ENCODE data around the gene TRIM77. TPM values are rescaled to one million over a fixed set of nuclear protein-coding genes. Genes with fewer than 3 reads are reported as not detected.
"Not testable (repeated sequence)": the region's sequence is repeated elsewhere in the genome, so short reads cannot be mapped to it uniquely, and the experiment has no call there.

Gene TRIM77
- total and polyA plus RNA-seq, 4 donors: not detected

DNA sequence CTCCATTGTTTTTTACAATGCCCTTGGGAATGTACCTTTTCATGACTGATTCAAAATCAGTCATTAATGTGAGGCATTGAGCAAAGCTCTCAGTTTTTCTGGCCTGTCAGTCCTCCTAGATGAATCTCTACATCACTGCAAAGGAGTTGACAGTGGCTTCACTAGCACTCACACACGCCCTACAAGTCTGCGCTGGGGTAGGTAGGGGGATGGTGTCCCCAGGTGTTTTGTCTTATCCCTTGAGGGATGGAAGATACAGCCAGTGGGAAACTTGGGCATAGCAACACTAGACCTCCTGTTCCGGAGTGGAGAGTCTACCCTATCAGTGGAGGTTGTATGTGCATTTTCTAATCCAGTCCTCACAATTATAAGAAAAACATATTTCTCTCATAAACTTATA is 27.0 kb downstream of the TRIM77 start:
- no peak for DNase-seq (ENCODE audit: low spot score)
- Histone ChIP-seq H3K9me3 (ENCODE audit: control insufficient read depth in 4 of 4, low read length in 3 of 4) (no peaks in the 10 kb centered on the region), H3K4me1 (ENCODE audit: control insufficient read depth in 4 of 4, insufficient read depth in 4 of 4, low read length in 3 of 4) (no peaks in the 10 kb centered on the region), H3K4me3 (ENCODE audit: low read depth in 1 of 3, low read length in 3 of 3) (no peak overlapping the region), H3K36me3 (ENCODE audit: control insufficient read depth in 4 of 4, insufficient read depth in 3 of 4, low read depth in 1 of 4, low read length in 3 of 4) (no peaks in the 10 kb centered on the region), H3K27ac (ENCODE audit: low read depth in 1 of 2, low read length in 2 of 2) (no peak overlapping the region), H3K27me3 (ENCODE audit: control insufficient read depth in 4 of 4, insufficient read depth in 4 of 4, low read length in 3 of 4) (no peaks in the 10 kb centered on the region), H3K9ac (ENCODE audit: low read depth in 1 of 2, low read length in 2 of 2) (no peak overlapping the region)
- TF ChIP-seq FOXA2 (IDR thresholded peaks at IDR 0.05): no peak
- TF ChIP-seq EGR1 (IDR thresholded peaks at IDR 0.05; ENCODE audit: low read depth in 2 of 2): no peak
- no peak for TF ChIP-seq JUND (IDR thresholded peaks at IDR 0.05)
- no peak for TF ChIP-seq YY1 (IDR thresholded peaks at IDR 0.05)
- TF ChIP-seq HNF4G (IDR thresholded peaks at IDR 0.05): no peak
- WGBS: 94% methylated on average over 3 of the region's 3 CpGs

DNA sequence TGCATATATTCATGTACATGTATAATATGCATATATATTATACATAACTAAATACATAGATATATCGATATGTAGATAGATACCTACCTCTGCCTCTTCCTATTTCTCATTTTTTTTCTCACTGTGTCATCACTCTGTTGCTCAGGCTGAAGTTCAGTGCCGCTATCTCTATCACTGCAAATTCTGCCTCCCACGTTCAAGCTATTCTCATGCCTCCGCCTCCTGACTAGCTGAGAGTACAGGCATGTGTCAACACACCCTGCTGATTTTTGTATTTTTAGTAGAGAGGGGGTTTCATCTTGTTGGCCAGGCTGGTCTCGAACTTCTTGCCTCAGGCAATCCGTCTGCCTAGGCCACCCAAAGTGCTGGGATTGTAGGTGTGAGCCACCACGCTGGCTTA is 31.3 kb downstream of the TRIM77 start:
- 93% methylated on average over 7 of the region's 7 CpGs for WGBS
- H3K9ac ChIP-seq (ENCODE audit: low read depth in 1 of 2, low read length in 2 of 2); H3K27ac ChIP-seq (ENCODE audit: low read depth in 1 of 2, low read length in 2 of 2); H3K4me1 ChIP-seq (ENCODE audit: control insufficient read depth in 4 of 4, insufficient read depth in 4 of 4, low read length in 3 of 4); H3K9me3 ChIP-seq (ENCODE audit: control insufficient read depth in 4 of 4, low read length in 3 of 4); DNase-seq (ENCODE audit: low spot score); H3K27me3 ChIP-seq (ENCODE audit: control insufficient read depth in 4 of 4, insufficient read depth in 4 of 4, low read length in 3 of 4); H3K36me3 ChIP-seq (ENCODE audit: control insufficient read depth in 4 of 4, insufficient read depth in 3 of 4, low read depth in 1 of 4, low read length in 3 of 4); H3K4me3 ChIP-seq (ENCODE audit: low read depth in 1 of 3, low read length in 3 of 3): not testable (repeated sequence)

DNA sequence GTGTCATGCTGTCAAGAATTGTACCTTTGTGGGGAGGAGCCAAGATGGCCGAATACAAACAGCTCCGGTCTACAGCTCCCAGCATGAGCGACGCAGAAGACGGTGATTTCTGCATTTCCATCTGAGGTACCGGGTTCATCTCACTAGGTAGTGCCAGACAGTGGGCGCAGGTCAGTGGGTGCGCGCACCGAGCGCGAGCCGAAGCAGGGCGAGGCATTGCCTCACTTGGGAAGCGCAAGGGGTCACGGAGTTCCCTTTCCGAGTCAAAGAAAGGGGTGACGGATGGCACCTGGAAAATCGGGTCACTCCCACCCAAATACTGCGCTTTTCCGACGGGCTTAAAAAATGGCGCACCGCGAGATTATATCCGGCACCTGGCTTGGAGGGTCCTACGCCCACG is 34.1 kb downstream of the TRIM77 start:
- H3K9me3 ChIP-seq (ENCODE audit: control insufficient read depth in 4 of 4, low read length in 3 of 4); H3K27me3 ChIP-seq (ENCODE audit: control insufficient read depth in 4 of 4, insufficient read depth in 4 of 4, low read length in 3 of 4); DNase-seq (ENCODE audit: low spot score); H3K9ac ChIP-seq (ENCODE audit: low read depth in 1 of 2, low read length in 2 of 2); H3K4me1 ChIP-seq (ENCODE audit: control insufficient read depth in 4 of 4, insufficient read depth in 4 of 4, low read length in 3 of 4); H3K36me3 ChIP-seq (ENCODE audit: control insufficient read depth in 4 of 4, insufficient read depth in 3 of 4, low read depth in 1 of 4, low read length in 3 of 4); H3K27ac ChIP-seq (ENCODE audit: low read depth in 1 of 2, low read length in 2 of 2); H3K4me3 ChIP-seq (ENCODE audit: low read depth in 1 of 3, low read length in 3 of 3): not testable (repeated sequence)
- 94% methylated on average over 28 of the region's 28 CpGs for WGBS

DNA sequence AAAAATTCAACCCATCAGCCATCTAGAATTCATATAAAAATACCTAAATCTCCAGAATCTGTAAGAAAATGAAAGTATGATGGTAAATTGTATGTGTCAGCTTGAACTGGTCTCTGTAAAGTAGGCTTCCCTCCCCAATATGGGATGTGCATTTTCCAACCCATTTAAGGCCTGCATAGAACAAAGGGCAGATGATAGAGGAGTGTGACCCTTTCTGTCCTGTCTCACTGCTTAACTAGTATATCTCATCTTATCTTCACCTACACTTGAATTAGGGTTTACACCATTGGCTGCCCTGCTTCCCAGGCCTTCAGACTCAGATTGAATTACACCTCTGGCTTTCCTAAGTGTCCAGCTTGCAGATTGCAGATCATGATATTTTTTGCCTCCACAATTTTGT is 40.7 kb downstream of the TRIM77 start:
- H3K9ac ChIP-seq (ENCODE audit: low read depth in 1 of 2, low read length in 2 of 2); H3K36me3 ChIP-seq (ENCODE audit: control insufficient read depth in 4 of 4, insufficient read depth in 3 of 4, low read depth in 1 of 4, low read length in 3 of 4); H3K9me3 ChIP-seq (ENCODE audit: control insufficient read depth in 4 of 4, low read length in 3 of 4); H3K27me3 ChIP-seq (ENCODE audit: control insufficient read depth in 4 of 4, insufficient read depth in 4 of 4, low read length in 3 of 4); H3K4me3 ChIP-seq (ENCODE audit: low read depth in 1 of 3, low read length in 3 of 3); DNase-seq (ENCODE audit: low spot score); H3K27ac ChIP-seq (ENCODE audit: low read depth in 1 of 2, low read length in 2 of 2); H3K4me1 ChIP-seq (ENCODE audit: control insufficient read depth in 4 of 4, insufficient read depth in 4 of 4, low read length in 3 of 4): not testable (repeated sequence)

Small RNA genes within 50 kb of the gene (small RNA-seq; reads per million reads assigned to genes)
- not detected for gene AP003122.3

Other genes starting within 250 kb of the TRIM77 start
- under 1 TPM in 1 of 2 donors, not detected in 1; 0.19 TPM for gene NOX4, start 218.9 kb upstream of the TRIM77 start, total RNA-seq
- gene NOX4, start 218.9 kb upstream of the TRIM77 start, polyA plus RNA-seq: under 1 TPM; 0.07 to 0.29 TPM
- not detected for gene TRIM49, start 98.3 kb downstream of the TRIM77 start, total RNA-seq
- not detected for gene TRIM49, start 98.3 kb downstream of the TRIM77 start, polyA plus RNA-seq
- not detected for gene TRIM64B, start 168.2 kb downstream of the TRIM77 start, total RNA-seq
- not detected for gene TRIM64B, start 168.2 kb downstream of the TRIM77 start, polyA plus RNA-seq
- gene TRIM49D1, start 211.9 kb downstream of the TRIM77 start, total RNA-seq: not detected
- gene TRIM49D1, start 211.9 kb downstream of the TRIM77 start, polyA plus RNA-seq: not detected
- gene TRIM49D2, start 213.8 kb downstream of the TRIM77 start, total RNA-seq: not detected
- not detected for gene TRIM49D2, start 213.8 kb downstream of the TRIM77 start, polyA plus RNA-seq